ENCODE measurements around the gene CCL4.
"Not testable (repeated sequence)": the region's sequence is repeated elsewhere in the genome, so short reads cannot be mapped to it uniquely, and the experiment has no call there.

CCL4 gene

DNA sequence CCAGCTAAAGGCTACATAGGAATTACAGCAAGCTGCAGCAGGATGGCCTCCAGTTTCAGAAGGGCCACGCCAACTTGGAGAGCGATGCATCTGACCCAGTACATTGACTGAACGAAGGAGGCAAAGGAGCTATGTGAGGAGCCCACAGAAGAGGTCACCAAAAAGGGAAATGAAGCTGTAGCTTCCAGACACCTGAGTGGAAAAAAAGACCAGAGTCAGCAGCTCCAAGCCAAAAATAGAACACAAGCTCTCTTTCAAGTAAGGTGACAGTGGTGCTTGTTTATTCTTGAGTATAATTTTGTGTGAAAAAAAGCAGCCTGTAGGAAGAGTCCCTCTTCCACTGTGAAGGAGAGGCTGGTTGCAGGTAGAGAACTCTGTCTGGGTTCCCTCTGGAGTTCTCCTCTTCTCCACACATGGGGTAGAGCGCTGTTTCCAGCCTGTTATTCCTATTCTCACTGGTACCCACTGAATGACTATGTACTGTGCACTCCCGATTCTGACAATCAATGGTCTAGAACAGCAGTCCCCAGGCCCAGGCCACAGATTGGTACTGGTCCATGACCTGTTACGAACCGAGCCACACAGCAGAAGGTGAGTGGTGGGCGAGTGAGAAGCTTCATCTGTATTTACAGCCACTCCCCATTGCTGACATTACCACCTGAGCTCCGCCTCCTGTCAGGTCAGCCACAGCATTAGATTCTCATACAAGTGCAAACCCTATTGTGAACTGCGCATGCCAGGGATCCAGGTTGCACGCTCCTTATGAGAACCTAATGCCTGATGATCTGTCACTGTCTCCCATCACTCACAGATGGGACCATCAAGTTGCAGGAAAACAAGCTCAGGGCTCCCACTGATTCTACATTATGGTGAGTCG lies 15.1 kb downstream of the CCL4 start:
- TF ChIP-seq, protein P1, sequence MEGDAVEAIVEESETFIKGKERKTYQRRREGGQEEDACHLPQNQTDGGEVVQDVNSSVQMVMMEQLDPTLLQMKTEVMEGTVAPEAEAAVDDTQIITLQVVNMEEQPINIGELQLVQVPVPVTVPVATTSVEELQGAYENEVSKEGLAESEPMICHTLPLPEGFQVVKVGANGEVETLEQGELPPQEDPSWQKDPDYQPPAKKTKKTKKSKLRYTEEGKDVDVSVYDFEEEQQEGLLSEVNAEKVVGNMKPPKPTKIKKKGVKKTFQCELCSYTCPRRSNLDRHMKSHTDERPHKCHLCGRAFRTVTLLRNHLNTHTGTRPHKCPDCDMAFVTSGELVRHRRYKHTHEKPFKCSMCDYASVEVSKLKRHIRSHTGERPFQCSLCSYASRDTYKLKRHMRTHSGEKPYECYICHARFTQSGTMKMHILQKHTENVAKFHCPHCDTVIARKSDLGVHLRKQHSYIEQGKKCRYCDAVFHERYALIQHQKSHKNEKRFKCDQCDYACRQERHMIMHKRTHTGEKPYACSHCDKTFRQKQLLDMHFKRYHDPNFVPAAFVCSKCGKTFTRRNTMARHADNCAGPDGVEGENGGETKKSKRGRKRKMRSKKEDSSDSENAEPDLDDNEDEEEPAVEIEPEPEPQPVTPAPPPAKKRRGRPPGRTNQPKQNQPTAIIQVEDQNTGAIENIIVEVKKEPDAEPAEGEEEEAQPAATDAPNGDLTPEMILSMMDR (IDR thresholded peaks at IDR 0.05; ENCODE audit: low read depth, low read length) = no peak
- H3K36me3 ChIP-seq = no peaks in the 10 kb centered on the region
- H3K4me1 ChIP-seq = no peaks in the 10 kb centered on the region
- no peak overlapping the region for H3K4me3 ChIP-seq (ENCODE audit: low read depth, low read length)
- H3K27me3 ChIP-seq = no peaks in the 10 kb centered on the region
- H3K9me3 ChIP-seq = no peaks in the 10 kb centered on the region
- no peak for DNase-seq

DNA sequence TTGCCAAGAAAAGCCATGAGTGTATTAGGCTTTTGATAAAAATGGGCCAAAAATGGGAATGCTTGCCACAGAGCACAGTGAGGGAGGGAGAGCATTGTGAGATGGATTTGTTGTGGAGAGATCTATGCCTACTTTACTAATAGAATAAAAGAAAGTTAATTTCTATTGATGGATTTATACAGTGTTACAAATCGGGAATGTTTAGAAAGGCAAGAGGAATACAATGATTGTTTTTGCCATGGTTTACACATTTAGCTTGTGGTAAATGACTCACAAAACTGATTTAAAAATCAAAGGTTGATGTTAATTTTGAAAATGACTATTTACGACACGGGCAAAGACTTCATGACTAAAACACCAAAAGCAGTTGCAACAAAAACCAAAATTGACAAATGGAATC lies 16.6 kb downstream of the CCL4 start:
- DNase-seq = no peak
- TF ChIP-seq, protein P1 (IDR thresholded peaks at IDR 0.05; ENCODE audit: low read depth, low read length) = no peak
- no peak overlapping the region for H3K4me3 ChIP-seq (ENCODE audit: low read depth, low read length)
- no peaks in the 10 kb centered on the region for H3K27me3 ChIP-seq
- H3K36me3 ChIP-seq = no peaks in the 10 kb centered on the region
- no peaks in the 10 kb centered on the region for H3K9me3 ChIP-seq
- no peaks in the 10 kb centered on the region for H3K4me1 ChIP-seq

DNA sequence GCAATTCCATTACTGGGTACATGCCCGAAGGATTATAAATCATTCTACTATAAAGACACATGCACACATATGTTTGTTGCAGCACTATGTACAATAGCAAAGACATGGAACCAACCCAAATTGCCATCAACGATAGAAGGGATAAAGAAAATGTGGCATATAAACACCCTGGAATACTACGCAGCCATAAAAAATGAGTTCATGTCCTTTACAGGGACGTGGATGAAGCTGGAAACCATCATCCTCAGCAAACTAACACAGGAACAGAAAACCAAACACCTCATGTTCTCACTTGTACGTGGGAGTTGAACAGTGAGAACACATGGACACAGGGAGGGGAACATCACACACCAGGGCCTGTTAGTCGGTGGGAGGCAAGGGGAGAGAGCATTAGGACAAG lies 17.5 kb downstream of the CCL4 start:
- H3K4me3 ChIP-seq (ENCODE audit: low read depth, low read length); H3K27me3 ChIP-seq; DNase-seq; H3K9me3 ChIP-seq; H3K4me1 ChIP-seq; H3K36me3 ChIP-seq: not testable (repeated sequence)

DNA sequence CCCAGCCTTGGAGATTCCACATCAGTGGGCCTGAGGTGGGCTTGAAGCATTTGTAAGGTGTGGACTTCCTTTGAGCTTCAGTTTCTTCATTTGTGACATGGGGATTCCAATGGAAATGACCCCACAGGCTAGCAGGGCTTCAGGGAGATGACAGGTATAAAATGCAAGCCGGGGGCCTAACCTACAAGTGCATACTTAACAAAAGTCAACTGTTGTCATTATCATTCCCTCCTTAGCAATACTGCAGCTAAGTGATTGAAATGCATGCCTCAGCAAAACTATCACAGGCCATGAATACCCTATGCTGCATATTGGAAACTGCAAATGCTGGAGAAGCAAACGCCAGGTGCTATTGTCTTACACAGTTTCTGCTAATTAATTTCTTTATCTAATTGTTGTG lies 19.8 kb downstream of the CCL4 start:
- H3K27me3 ChIP-seq = peaks cover 1% of the 10 kb centered on the region; the same call in 1 of the 2 replicates
- no peak overlapping the region for H3K4me3 ChIP-seq (ENCODE audit: low read depth, low read length)
- H3K4me1 ChIP-seq = no peaks in the 10 kb centered on the region
- TF ChIP-seq, protein P1 (IDR thresholded peaks at IDR 0.05; ENCODE audit: low read depth, low read length) = no peak
- H3K36me3 ChIP-seq = no peaks in the 10 kb centered on the region
- H3K9me3 ChIP-seq = no peaks in the 10 kb centered on the region
- DNase-seq = no peak

DNA sequence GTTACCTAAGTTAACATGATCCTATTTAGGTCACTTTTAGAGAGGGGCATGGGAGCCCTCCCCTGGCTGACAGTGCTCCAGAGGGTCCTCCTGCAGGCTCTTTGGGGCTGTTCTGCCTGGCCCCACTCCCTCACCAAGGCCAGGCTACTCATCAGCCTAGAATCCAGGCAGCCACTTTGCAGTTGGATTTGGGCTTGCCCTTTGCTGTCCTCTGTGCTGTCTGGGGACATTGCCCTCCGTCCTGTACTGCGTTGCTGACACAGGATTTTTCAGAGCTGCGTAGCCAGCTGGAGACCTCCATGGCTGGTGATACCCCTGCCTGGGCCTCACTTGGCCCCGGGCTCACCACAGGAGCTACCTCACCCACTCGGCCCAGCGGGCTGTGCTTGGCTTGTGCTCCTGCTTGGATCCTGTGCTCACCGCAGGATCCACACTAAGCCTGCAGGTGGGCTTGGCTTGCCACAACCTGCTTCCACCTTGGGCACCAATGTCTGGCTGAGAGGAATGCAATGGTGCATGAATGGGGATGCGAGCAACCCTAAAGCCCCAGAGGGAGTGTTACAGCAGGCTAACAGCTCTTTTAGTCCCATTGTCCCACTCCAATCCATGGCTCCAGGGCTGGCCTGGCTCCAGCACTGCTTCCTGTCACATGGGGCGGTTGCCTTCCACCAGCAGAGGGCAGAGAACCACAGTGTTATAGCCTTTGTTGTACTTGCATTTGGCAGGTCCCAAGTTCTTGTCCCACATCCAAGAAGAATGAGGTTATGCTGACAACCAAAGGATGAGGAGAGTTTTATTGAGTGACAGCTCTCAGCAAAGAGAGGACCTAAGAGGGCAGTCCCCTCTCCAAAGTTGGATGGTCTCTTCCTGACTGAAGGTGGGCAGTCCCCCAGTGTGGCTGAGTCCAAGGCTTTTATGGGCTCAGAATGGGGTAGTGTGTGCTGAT lies 21.5 kb downstream of the CCL4 start:
- Histone ChIP-seq H3K27me3 (peaks cover 9% of the 10 kb centered on the region; the same call in 1 of the 2 replicates), H3K4me1 (no peaks in the 10 kb centered on the region), H3K9me3 (no peaks in the 10 kb centered on the region), H3K4me3 (ENCODE audit: low read depth, low read length) (no peak overlapping the region), H3K36me3 (no peaks in the 10 kb centered on the region)
- peak; percentile 18 for DNase-seq
- TF ChIP-seq, protein P1 (IDR thresholded peaks at IDR 0.05; ENCODE audit: low read depth, low read length) = peak; percentile 12; the same call in 1 of the 2 replicates

DNA sequence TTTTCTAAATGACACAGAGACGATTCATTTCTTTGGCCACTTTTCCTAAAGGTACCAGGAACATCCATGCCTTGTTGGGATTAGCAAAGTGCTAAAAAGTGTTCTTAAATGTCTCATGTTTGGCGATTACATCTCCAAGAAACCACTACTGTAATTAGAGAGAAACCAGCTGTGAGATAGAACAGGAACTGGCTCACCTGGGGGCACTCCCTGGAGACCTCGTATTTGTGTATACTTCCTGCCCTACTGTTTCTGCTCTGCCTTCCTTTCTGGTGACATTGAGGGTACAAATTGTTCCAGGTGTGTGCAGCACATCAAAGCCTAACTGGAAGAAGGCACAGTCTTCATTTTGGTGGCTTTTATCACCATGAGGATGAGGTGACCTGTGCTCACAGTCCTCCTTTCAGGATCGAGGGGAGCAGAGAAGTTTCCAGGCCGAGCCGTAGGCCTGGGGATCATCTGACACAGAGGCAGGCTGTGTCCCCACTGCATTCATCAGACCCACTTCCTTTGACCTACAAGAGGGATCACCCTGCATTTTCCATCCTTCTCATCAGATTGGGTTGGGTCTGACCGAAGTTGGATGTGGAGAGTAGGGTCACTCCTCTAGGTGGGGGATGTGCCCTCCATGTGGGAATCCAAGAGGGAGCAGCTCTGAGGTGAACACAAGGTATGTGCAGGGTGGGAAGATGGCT lies 23.7 kb downstream of the CCL4 start:
- Histone ChIP-seq H3K4me3 (ENCODE audit: low read depth, low read length) (no peak overlapping the region), H3K9me3 (no peaks in the 10 kb centered on the region), H3K36me3 (no peaks in the 10 kb centered on the region), H3K27me3 (peaks cover 9% of the 10 kb centered on the region), H3K4me1 (no peaks in the 10 kb centered on the region)
- no peak for DNase-seq
- TF ChIP-seq, protein P1 (IDR thresholded peaks at IDR 0.05; ENCODE audit: low read depth, low read length) = no peak

All from BE2C (cell line).